Heart left ventricle (tissue), 16 donors: Measurements from ENCODE around the gene PTGR2. TPM values are rescaled to one million over a fixed set of nuclear protein-coding genes. Genes with fewer than 3 reads are reported as not detected.

Experiments
- ATAC-seq, 4 donors: fragments of 200-7000 bp; cut with Tn5 transposase; one replicate each; pipeline ENCODE4 v1.9.1; 2020 to 2022; ENCODE audit warnings: moderate library complexity in 4 of 4, mild to moderate bottlenecking in 3 of 4, moderate number of reproducible peaks in 1 of 4
- DNase-seq, 5 donors: peaks; one replicate each; pipeline ENCODE4 v3.0.0-alpha.2; 2020
- H3K27ac ChIP-seq, 12 donors: fragments of 200-600 bp; sonication (generic) in 4 of 12; one replicate each; pipeline versions ENCODE4 v1.5.0 to v1.8.0; 2016 to 2022; ENCODE audit warnings: mild to moderate bottlenecking in 2 of 12
- H3K27me3 ChIP-seq, 9 donors: fragments of 200-600 bp; sonication (generic) in 2 of 9; one replicate each; pipeline versions ENCODE4 v1.5.1 to v1.8.0; 2016 to 2022; ENCODE audit warnings: mild to moderate bottlenecking in 3 of 9
- H3K36me3 ChIP-seq, 9 donors: fragments of 200-600 bp; sonication (generic) in 2 of 9; one replicate each; pipeline versions ENCODE4 v1.5.0 to v1.8.0; 2018 to 2022; ENCODE audit warnings: mild to moderate bottlenecking in 2 of 9
- H3K4me1 ChIP-seq, 12 donors: fragments of 200-600 bp; sonication (generic) in 4 of 12; one replicate each; pipeline versions ENCODE4 v1.5.0 to v1.8.0; 2016 to 2022; ENCODE audit warnings: mild to moderate bottlenecking in 3 of 12
- H3K4me3 ChIP-seq, 12 donors: fragments of 200-600 bp; sonication (generic) in 4 of 12; one replicate each; pipeline versions ENCODE4 v1.5.0 to v1.8.0; 2017 to 2022; ENCODE audit warnings: mild to moderate bottlenecking in 9 of 12, moderate library complexity in 4 of 12
- H3K9me3 ChIP-seq, 12 donors: fragments of 200-600 bp; sonication (generic) in 4 of 12; one replicate each; pipeline versions ENCODE4 v1.5.0 to v1.8.0; 2016 to 2022; ENCODE audit warnings: mild to moderate bottlenecking in 1 of 12
- CTCF ChIP-seq, 12 donors: fragments of 200-600 bp; sonication (generic) in 4 of 12; IDR thresholded peaks; one replicate each; pipeline versions ENCODE4 v1.5.0 to v1.8.0; 2018 to 2022; ENCODE audit warnings: antibody characterized with exemption in 12 of 12, mild to moderate bottlenecking in 5 of 12
- POLR2A ChIP-seq, 2 donors: fragments of 450-650 bp; IDR thresholded peaks; one replicate each; pipeline ENCODE4 v1.6.1; 2017; ENCODE audit warnings: antibody characterized with exemption in 2 of 2, mild to moderate bottlenecking in 2 of 2, moderate library complexity in 2 of 2
- WGBS, 4 donors: extraction: QIAGEN DNeasy Blood & Tissue Kit in 2 of 4; methylation state at CpG; one replicate each; pipeline versions ENCODE4 v1.1.5 to v1.1.7; 2013 to 2018; 5-methylcytosine and 5-hydroxymethylcytosine counted together
- intact Hi-C, 10 donors: fragments of 100-400 bp; cut with DNase I; formaldehyde crosslinking; loops; one replicate each; pipeline versions ENCODE4 v1.11.1 to v1.14.2; 2022
- polyA plus RNA-seq, 2 donors: library from polyadenylated mRNA; stranded (reverse); fragments of 200-250 nt; gene quantifications; one replicate each; pipeline ENCODE4 v1.2.3, GENCODE V29; 2013
- total RNA-seq, 9 donors: library from RNA; depleted of rRNA in 2 of 9; stranded (reverse); fragments of >200 nt in 2 of 9; fragmentation: NEBNext Ultra II Directional in 3 of 9; extraction: Animal tissue kit (Norgen Biotek cat#: 25700) in 3 of 9; gene quantifications; one replicate each; pipeline versions ENCODE4 v1.1.0 to v1.2.4, GENCODE V29; 2016 to 2023
- donor health status: ischemic (EF 13 %, LVEDD 7.1; RV severe dilation, severe dysfunction).
- donor health status: healthy with polysubstance abuse.
- donor health status: DM: no; HTN: yes; CAD: no.
- donor health status: DM: no; HTN: no; CAD: no.
- donor health status: ischemic (EF 25% LVEDD 6.9; RV normal size, moderate dysfunction).
- donor health status: ischemic (EF 25% LVEDD 5.7; RV mildly dilated, moderate dysfunction).
- donor health status: healthy.
- donor health status: DM: yes; HTN: yes; CAD: no.
- donor health status: ischemic (EF 35%, LVEDD 5.7; RV mildly dilated, moderate dysfunction).
- donor health status: nonischemic (EF 11% LVEDD 7.7; RV severe dilation, severe dysfunction).
- donor health status: DM: yes; HTN: yes; CAD: no.
- donor health status: PGD.
- donor health status: ischemic (EF 29% LVEDD 5.4; RV normal size, mild dysfunction).
- donor health status: nonischemic (EF 23%, LVEDD 6.1; RV moderate dilation, normal function).

PTGR2 gene
- total and polyA plus RNA-seq, 11 donors: 10.1 to 55.8 (median 26.3) TPM

- H3K9me3 ChIP-seq: no peaks in the 10 kb centered on the region
- ATAC-seq: no peak
- intact Hi-C loops: no loop called here
These were observed 26.2 kb downstream of the PTGR2 start for GRCh38 chr14:73877790-73878189.

GRCh38 chr14:73878436-73878835, 26.8 kb downstream of the PTGR2 start:
- ATAC-seq: no peak

More at GRCh38 chr14:73877790-73878189, 26.2 kb downstream of the PTGR2 start:
- TF ChIP-seq CTCF (IDR thresholded peaks at IDR 0.05) (no peak), POLR2A (IDR thresholded peaks at IDR 0.05) (no peak)
- H3K36me3 ChIP-seq: peaks cover 0 to 84% (median 8%) of the 10 kb centered on the region in 9 donors
- H3K27ac ChIP-seq: no peak overlapping the region
- no peak overlapping the region for H3K4me3 ChIP-seq
- WGBS, 4 donors: 86 to 95% (median 94%) methylated on average over 3 of the region's 3 CpGs
- no peak for DNase-seq
- H3K27me3 ChIP-seq: no peaks in the 10 kb centered on the region
- no peaks in the 10 kb centered on the region for H3K4me1 ChIP-seq

GRCh38 chr14:73879027-73879426, 27.4 kb downstream of the PTGR2 start:
- Histone ChIP-seq H3K4me3 (no peak overlapping the region), H3K27me3 (no peaks in the 10 kb centered on the region), H3K4me1 (no peaks in the 10 kb centered on the region), H3K36me3 (peaks cover 0 to 84% (median 8%) of the 10 kb centered on the region in 9 donors), H3K9me3 (no peaks in the 10 kb centered on the region), H3K27ac (no peak overlapping the region)
- WGBS, 4 donors: 80 to 88% (median 86%) methylated on average over 1 of the region's 1 CpG
- intact Hi-C loops: no loop called here
- no peak for DNase-seq
- no peak for TF ChIP-seq CTCF (IDR thresholded peaks at IDR 0.05)
- TF ChIP-seq POLR2A (IDR thresholded peaks at IDR 0.05): no peak
- no peak for ATAC-seq

More at GRCh38 chr14:73878436-73878835, 26.8 kb downstream of the PTGR2 start:
- Histone ChIP-seq H3K27me3 (no peaks in the 10 kb centered on the region), H3K4me3 (no peak overlapping the region), H3K9me3 (no peaks in the 10 kb centered on the region), H3K27ac (no peak overlapping the region), H3K4me1 (no peaks in the 10 kb centered on the region), H3K36me3 (peaks cover 0 to 84% (median 8%) of the 10 kb centered on the region in 9 donors)
- intact Hi-C loops: no loop called here
- DNase-seq: no peak
- TF ChIP-seq POLR2A (IDR thresholded peaks at IDR 0.05): no peak
- no peak for TF ChIP-seq CTCF (IDR thresholded peaks at IDR 0.05)
- 88 to 95% (median 90%) methylated on average over 6 of the region's 6 CpGs for WGBS, 4 donors

GRCh38 chr14:73884438-73885190, 33.0 kb downstream of the PTGR2 start:
- Histone ChIP-seq H3K4me3 (no peak overlapping the region), H3K36me3 (peaks cover 0 to 43% (median 3%) of the 10 kb centered on the region in 9 donors), H3K4me1 (peaks cover 0 to 34% (median 19%) of the 10 kb centered on the region in 12 donors), H3K27me3 (no peaks in the 10 kb centered on the region), H3K27ac (peak overlapping the region in 1 of 12 donors; percentile 97), H3K9me3 (no peaks in the 10 kb centered on the region)
- intact Hi-C loops: loop anchor here in 3 of 10 donors (5.0 to 10.0 kb wide), 2 partner anchors 130 to 157 kb away; partner anchors contain the start of genes BBOF1 (in 1 of the 3) and ENTPD5 (in 1 of the 3)
- no peak for DNase-seq
- 87 to 92% (median 88%) methylated on average over 8 of the region's 8 CpGs for WGBS, 4 donors
- no peak for TF ChIP-seq POLR2A (IDR thresholded peaks at IDR 0.05)
- TF ChIP-seq CTCF (IDR thresholded peaks at IDR 0.05): no peak
- no peak for ATAC-seq
